ENCODE measurements around the gene FAM193B. TPM values are rescaled to one million over a fixed set of nuclear protein-coding genes. Genes with fewer than 3 reads are reported as not detected.
A peak's percentile ranks its signal among the peaks of the same experiment; 100 is the strongest.
"Not testable (repeated sequence)": the region's sequence is repeated elsewhere in the genome, so short reads cannot be mapped to it uniquely, and the experiment has no call there.

FAM193B gene
- total and polyA plus RNA-seq, 5 donors from 2014 or later, result 2.8 to 179 (median 3.7) TPM

GRCh38 chr5:177535125-177535524, 19.2 kb downstream of the FAM193B start:
- Mint-ChIP-seq H3K4me1 (peaks cover 0 to 10% (median 5%) of the 10 kb centered on the region in 4 donors), H3K4me3 (no peak overlapping the region), H3K36me3 (peaks cover 35% of the 10 kb centered on the region), H3K9me3 (peaks cover 0 to 1% (median 0%) of the 10 kb centered on the region in 7 donors), H3K27ac (no peak overlapping the region), H3K27me3 (no peaks in the 10 kb centered on the region)
- Histone ChIP-seq H3K9me3 (ENCODE audit: control insufficient read depth in 2 of 2, low read length in 2 of 2) (no peaks in the 10 kb centered on the region), H3K27ac (ENCODE audit: insufficient read depth, low read length, poor library complexity, severe bottlenecking) (no peak overlapping the region), H3K36me3 (ENCODE audit: control insufficient read depth, insufficient read depth, low read length) (peaks cover 70% of the 10 kb centered on the region), H3K4me3 (ENCODE audit: low read depth, low read length) (no peak overlapping the region), H3K4me1 (ENCODE audit: control insufficient read depth, insufficient read depth, low read length, poor library complexity, severe bottlenecking) (no peaks in the 10 kb centered on the region), H3K27me3 (ENCODE audit: control insufficient read depth, insufficient read depth, low read length) (no peaks in the 10 kb centered on the region)
- ATAC-seq (ENCODE audit: low read depth in 2 of 2) (no peak), DNase-seq (no peak)

GRCh38 chr5:177534433-177534832, 19.9 kb downstream of the FAM193B start:
- ATAC-seq (ENCODE audit: low read depth in 2 of 2); H3K4me1 ChIP-seq (ENCODE audit: control insufficient read depth, insufficient read depth, low read length, poor library complexity, severe bottlenecking); H3K9me3 ChIP-seq (ENCODE audit: control insufficient read depth in 2 of 2, low read length in 2 of 2); H3K27me3 Mint-ChIP-seq; H3K27ac ChIP-seq (ENCODE audit: insufficient read depth, low read length, poor library complexity, severe bottlenecking); H3K4me1 Mint-ChIP-seq; DNase-seq; H3K27me3 ChIP-seq (ENCODE audit: control insufficient read depth, insufficient read depth, low read length); H3K9me3 Mint-ChIP-seq; H3K4me3 ChIP-seq (ENCODE audit: low read depth, low read length); H3K27ac Mint-ChIP-seq; H3K4me3 Mint-ChIP-seq: not testable (repeated sequence)
- H3K36me3 ChIP-seq (ENCODE audit: control insufficient read depth, insufficient read depth, low read length), result peaks cover 73% of the 10 kb centered on the region
- peaks cover 38% of the 10 kb centered on the region for H3K36me3 Mint-ChIP-seq

DNA sequence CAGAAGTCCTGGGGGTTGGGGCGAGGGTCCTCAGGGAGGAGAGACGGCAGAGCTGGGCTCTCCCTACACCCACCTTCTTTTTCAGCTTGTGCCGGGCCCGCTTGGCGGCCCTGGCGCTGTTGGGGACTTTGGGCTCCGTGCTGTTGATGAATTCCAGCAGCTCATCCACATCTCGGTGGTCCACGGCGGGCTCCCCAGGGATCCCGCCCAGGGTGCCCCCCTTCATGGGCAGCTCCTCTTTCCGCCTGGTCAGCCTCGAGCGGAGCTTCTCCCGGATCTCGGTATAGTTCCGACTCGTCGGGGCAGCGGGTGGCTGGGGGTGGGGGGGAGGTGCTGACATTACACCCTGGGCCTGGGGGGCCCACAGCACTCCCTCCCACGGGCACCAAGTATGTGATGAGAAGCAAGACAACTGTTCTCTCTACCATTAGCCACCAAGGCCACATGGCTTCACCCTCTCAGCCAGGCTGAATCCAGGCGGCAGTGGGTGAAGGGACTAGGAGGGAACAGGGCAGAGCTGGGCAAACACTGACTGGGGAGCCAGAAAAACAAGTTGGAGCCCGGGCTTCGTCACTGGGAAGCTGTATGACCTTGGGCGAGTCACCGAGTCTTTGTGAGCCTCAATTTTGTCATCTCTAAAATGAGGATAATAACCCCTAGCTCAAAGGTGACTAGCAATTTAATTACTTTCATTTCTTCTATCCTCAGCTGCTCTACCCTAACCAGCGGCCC, 23.0 kb downstream of the FAM193B start:
- no peaks in the 10 kb centered on the region for H3K4me1 ChIP-seq (ENCODE audit: control insufficient read depth, insufficient read depth, low read length, poor library complexity, severe bottlenecking)
- peak overlapping the region in 1 of 3 donors; percentile 82 for H3K27ac Mint-ChIP-seq
- H3K36me3 ChIP-seq (ENCODE audit: control insufficient read depth, insufficient read depth, low read length), result peaks cover 66% of the 10 kb centered on the region
- peaks cover 0 to 6% (median 3%) of the 10 kb centered on the region in 4 donors for H3K4me1 Mint-ChIP-seq
- H3K27me3 ChIP-seq (ENCODE audit: control insufficient read depth, insufficient read depth, low read length), result no peaks in the 10 kb centered on the region
- no peak for ATAC-seq (ENCODE audit: low read depth in 2 of 2)
- no peaks in the 10 kb centered on the region for H3K27me3 Mint-ChIP-seq
- H3K27ac ChIP-seq (ENCODE audit: insufficient read depth, low read length, poor library complexity, severe bottlenecking), result no peak overlapping the region
- peaks cover 0 to 1% (median 0%) of the 10 kb centered on the region in 7 donors for H3K9me3 Mint-ChIP-seq
- DNase-seq, result no peak
- peaks cover 23% of the 10 kb centered on the region for H3K36me3 Mint-ChIP-seq
- H3K4me3 Mint-ChIP-seq, result peak overlapping the region in 1 of 4 donors; percentile 93
- no peak overlapping the region for H3K4me3 ChIP-seq (ENCODE audit: low read depth, low read length)
- H3K9me3 ChIP-seq (ENCODE audit: control insufficient read depth in 2 of 2, low read length in 2 of 2), result no peaks in the 10 kb centered on the region

DNA sequence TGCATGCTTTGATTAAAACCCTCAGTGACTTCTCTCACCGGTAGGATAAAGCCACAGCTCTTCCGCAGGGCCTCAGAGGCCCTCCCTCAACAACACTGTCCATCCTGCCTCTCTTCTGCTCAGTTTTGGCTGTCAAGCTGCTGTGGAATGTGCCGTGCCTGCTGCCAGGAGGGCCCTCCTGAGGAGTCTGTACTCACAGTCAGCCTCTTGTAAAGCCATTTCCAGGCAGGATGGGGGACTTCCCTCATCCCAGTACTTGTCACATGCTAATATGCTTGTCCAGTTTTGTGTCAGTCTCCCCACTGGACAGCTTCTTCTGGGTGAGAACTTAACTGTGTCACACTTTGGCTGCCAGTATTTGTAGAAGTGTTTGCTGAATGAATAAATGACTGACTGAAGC, 23.7 kb downstream of the FAM193B start:
- Histone ChIP-seq H3K4me1 (ENCODE audit: control insufficient read depth, insufficient read depth, low read length, poor library complexity, severe bottlenecking) (no peaks in the 10 kb centered on the region), H3K27ac (ENCODE audit: insufficient read depth, low read length, poor library complexity, severe bottlenecking) (no peak overlapping the region), H3K36me3 (ENCODE audit: control insufficient read depth, insufficient read depth, low read length) (peaks cover 66% of the 10 kb centered on the region), H3K9me3 (ENCODE audit: control insufficient read depth in 2 of 2, low read length in 2 of 2) (no peaks in the 10 kb centered on the region), H3K4me3 (ENCODE audit: low read depth, low read length) (no peak overlapping the region), H3K27me3 (ENCODE audit: control insufficient read depth, insufficient read depth, low read length) (no peaks in the 10 kb centered on the region)
- peaks cover 23% of the 10 kb centered on the region for H3K36me3 Mint-ChIP-seq
- H3K4me1 Mint-ChIP-seq, result peaks cover 0 to 6% (median 3%) of the 10 kb centered on the region in 4 donors
- H3K27ac Mint-ChIP-seq, result no peak overlapping the region
- H3K27me3 Mint-ChIP-seq, result no peaks in the 10 kb centered on the region
- no peak for ATAC-seq (ENCODE audit: low read depth in 2 of 2)
- DNase-seq, result no peak
- no peak overlapping the region for H3K4me3 Mint-ChIP-seq
- H3K9me3 Mint-ChIP-seq, result peaks cover 0 to 1% (median 0%) of the 10 kb centered on the region in 7 donors

- Mint-ChIP-seq H3K4me3 (no peak overlapping the region), H3K36me3 (peaks cover 23% of the 10 kb centered on the region), H3K27ac (peak overlapping the region; percentile 11 to 58 (median 52)), H3K9me3 (peaks cover 0 to 1% (median 0%) of the 10 kb centered on the region in 7 donors), H3K4me1 (peaks cover 0 to 5% (median 1%) of the 10 kb centered on the region in 4 donors), H3K27me3 (no peaks in the 10 kb centered on the region)
- DNase-seq, result no peak
- Histone ChIP-seq H3K9me3 (ENCODE audit: control insufficient read depth in 2 of 2, low read length in 2 of 2) (no peaks in the 10 kb centered on the region), H3K4me3 (ENCODE audit: low read depth, low read length) (no peak overlapping the region), H3K36me3 (ENCODE audit: control insufficient read depth, insufficient read depth, low read length) (peaks cover 69% of the 10 kb centered on the region), H3K27ac (ENCODE audit: insufficient read depth, low read length, poor library complexity, severe bottlenecking) (no peak overlapping the region), H3K27me3 (ENCODE audit: control insufficient read depth, insufficient read depth, low read length) (no peaks in the 10 kb centered on the region), H3K4me1 (ENCODE audit: control insufficient read depth, insufficient read depth, low read length, poor library complexity, severe bottlenecking) (no peaks in the 10 kb centered on the region)
- no peak for ATAC-seq (ENCODE audit: low read depth in 2 of 2)
Observed at GRCh38 chr5:177529247-177530203, 24.8 kb downstream of the FAM193B start.

DNA sequence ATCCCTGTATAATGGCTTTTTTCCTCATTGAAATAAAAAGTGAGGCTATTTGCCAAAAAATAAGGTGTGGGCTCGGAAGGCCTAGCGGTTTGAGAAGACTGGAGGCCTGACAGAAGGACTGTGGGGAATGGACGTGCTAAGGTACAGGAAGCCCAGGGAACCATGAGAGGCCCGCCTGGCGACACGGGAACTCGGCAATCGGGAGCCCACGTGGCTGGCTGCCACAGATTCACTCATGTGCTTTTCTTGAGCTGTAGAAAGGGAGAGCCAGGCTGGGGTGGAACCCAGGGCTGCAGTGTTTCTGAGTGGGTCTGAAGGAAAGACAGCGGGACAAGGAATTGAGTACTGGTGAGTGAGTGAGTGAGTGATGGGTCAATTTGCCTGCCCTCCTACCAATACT, 25.7 kb downstream of the FAM193B start:
- Mint-ChIP-seq H3K4me3 (no peak overlapping the region), H3K36me3 (peaks cover 19% of the 10 kb centered on the region), H3K27ac (no peak overlapping the region), H3K27me3 (no peaks in the 10 kb centered on the region), H3K9me3 (peaks cover 0 to 1% (median 0%) of the 10 kb centered on the region in 7 donors), H3K4me1 (peaks cover 0 to 5% (median 1%) of the 10 kb centered on the region in 4 donors)
- Histone ChIP-seq H3K9me3 (ENCODE audit: control insufficient read depth in 2 of 2, low read length in 2 of 2) (no peaks in the 10 kb centered on the region), H3K4me1 (ENCODE audit: control insufficient read depth, insufficient read depth, low read length, poor library complexity, severe bottlenecking) (no peaks in the 10 kb centered on the region), H3K4me3 (ENCODE audit: low read depth, low read length) (no peak overlapping the region), H3K36me3 (ENCODE audit: control insufficient read depth, insufficient read depth, low read length) (peaks cover 71% of the 10 kb centered on the region), H3K27me3 (ENCODE audit: control insufficient read depth, insufficient read depth, low read length) (no peaks in the 10 kb centered on the region), H3K27ac (ENCODE audit: insufficient read depth, low read length, poor library complexity, severe bottlenecking) (no peak overlapping the region)
- ATAC-seq (ENCODE audit: low read depth in 2 of 2), result no peak
- DNase-seq, result no peak

GRCh38 chr5:177527595-177527994, 26.8 kb downstream of the FAM193B start:
- H3K27ac Mint-ChIP-seq, result no peak overlapping the region
- DNase-seq, result no peak
- peaks cover 69% of the 10 kb centered on the region for H3K36me3 ChIP-seq (ENCODE audit: control insufficient read depth, insufficient read depth, low read length)

More at GRCh38 chr5:177527595-177527994, 26.8 kb downstream of the FAM193B start:
- H3K36me3 Mint-ChIP-seq, result peaks cover 15% of the 10 kb centered on the region
- Histone ChIP-seq H3K4me3 (ENCODE audit: low read depth, low read length) (no peak overlapping the region), H3K27me3 (ENCODE audit: control insufficient read depth, insufficient read depth, low read length) (no peaks in the 10 kb centered on the region), H3K27ac (ENCODE audit: insufficient read depth, low read length, poor library complexity, severe bottlenecking) (no peak overlapping the region), H3K4me1 (ENCODE audit: control insufficient read depth, insufficient read depth, low read length, poor library complexity, severe bottlenecking) (no peaks in the 10 kb centered on the region), H3K9me3 (ENCODE audit: control insufficient read depth in 2 of 2, low read length in 2 of 2) (no peaks in the 10 kb centered on the region)
- peaks cover 0 to 7% (median 2%) of the 10 kb centered on the region in 4 donors for H3K4me1 Mint-ChIP-seq
- H3K4me3 Mint-ChIP-seq, result no peak overlapping the region
- H3K27me3 Mint-ChIP-seq, result no peaks in the 10 kb centered on the region
- ATAC-seq (ENCODE audit: low read depth in 2 of 2), result no peak
- H3K9me3 Mint-ChIP-seq, result peaks cover 0 to 1% (median 0%) of the 10 kb centered on the region in 7 donors

All from CD4-positive, CD25-positive, alpha-beta regulatory T cell (primary cell).